ENCODE results near the gene RPL4. TPM values are rescaled to one million over a fixed set of nuclear protein-coding genes. Genes with fewer than 3 reads are reported as not detected.

Gene RPL4
- total and polyA plus RNA-seq, 2 of the 8 experiments (the other 6 are each of a cell fraction or from before 2014, with no cell fraction given): 3,950 to 3,973 TPM

GRCh38 chr15:66486887-66487286 is 17.8 kb downstream of the RPL4 start:
- H3K56ac ChIP-seq (replicated peaks; ENCODE audit: insufficient read length, low read depth, low read length): no peak overlapping the region
- H2BK15ac ChIP-seq (ENCODE audit: low read length): no peak overlapping the region
- H3K79me1 ChIP-seq (ENCODE audit: low read depth, low read length): peaks cover 4% of the 10 kb centered on the region; the same call in 1 of the 2 replicates
- no peaks in the 10 kb centered on the region for H3K79me2 ChIP-seq (ENCODE audit: control insufficient read depth in 1 of 2, insufficient read depth in 2 of 2, low read length in 2 of 2)
- peaks cover 0 to 6% of the 10 kb centered on the region in 2 experiments for H4K20me1 ChIP-seq (replicated peaks in 1 of 2; ENCODE audit: control insufficient read depth in 1 of 2, insufficient read depth in 2 of 2, low read length in 2 of 2)
- no peak overlapping the region for H2AFZ ChIP-seq (ENCODE audit: low read length)
- no peak overlapping the region for H3K4me2 ChIP-seq (ENCODE audit: insufficient read depth in 1 of 2, low read depth in 2 of 2, low read length in 2 of 2)
- H2BK120ac ChIP-seq (replicated peaks; ENCODE audit: low read depth, low read length): no peak overlapping the region
- H2BK5ac ChIP-seq (ENCODE audit: low read depth, low read length): no peak overlapping the region
- ChIA-PET CTCF (ENCODE audit: partially characterized antibody) (interaction anchor here (0.6 to 6.7 kb wide), 3 partner anchors 11 to 137 kb away, joined by 3 to 44 read pairs (median 4); partner anchors contain the start of gene SNAPC5), POLR2A (ENCODE audit: partially characterized antibody) (interaction anchor here (1.1 to 6.9 kb wide), 4 partner anchors 12 to 51 kb away, joined by 3 to 56 read pairs (median 6); partner anchors contain the start of gene SNAPC5)
- FAIRE-seq: no peak
- no peaks in the 10 kb centered on the region for H3K27me3 ChIP-seq (replicated peaks in 1 of 4; ENCODE audit: control insufficient read depth in 3 of 4, extremely low read depth in 1 of 4, insufficient read depth in 3 of 4, low read length in 3 of 4)
- no peaks in the 10 kb centered on the region for H3K9me3 ChIP-seq (ENCODE audit: insufficient read depth in 2 of 2, low read depth in 1 of 2, low read length in 1 of 2)
- H3K9ac ChIP-seq (replicated peaks in 1 of 4; ENCODE audit: extremely low read depth in 1 of 4, low read depth in 3 of 4, low read length in 3 of 4): no peak overlapping the region
- H3K27ac ChIP-seq (ENCODE audit: low read depth, low read length): no peak overlapping the region
- H3K14ac ChIP-seq (ENCODE audit: insufficient read length): no peak overlapping the region
- no peak overlapping the region for H3K4ac ChIP-seq (replicated peaks; ENCODE audit: insufficient read length, low read depth, low read length)
- H2BK20ac ChIP-seq (ENCODE audit: low read length): no peak overlapping the region
- no peak for TF ChIP-seq CHD1 (IDR thresholded peaks at IDR 0.05; ENCODE audit: low read depth, low read length)
- TF ChIP-seq SIRT6 (IDR thresholded peaks at IDR 0.05; ENCODE audit: low read length): no peak
- no peak for TF ChIP-seq TEAD4 (IDR thresholded peaks at IDR 0.05; ENCODE audit: low read depth, low read length)
- TF ChIP-seq, protein P1, sequence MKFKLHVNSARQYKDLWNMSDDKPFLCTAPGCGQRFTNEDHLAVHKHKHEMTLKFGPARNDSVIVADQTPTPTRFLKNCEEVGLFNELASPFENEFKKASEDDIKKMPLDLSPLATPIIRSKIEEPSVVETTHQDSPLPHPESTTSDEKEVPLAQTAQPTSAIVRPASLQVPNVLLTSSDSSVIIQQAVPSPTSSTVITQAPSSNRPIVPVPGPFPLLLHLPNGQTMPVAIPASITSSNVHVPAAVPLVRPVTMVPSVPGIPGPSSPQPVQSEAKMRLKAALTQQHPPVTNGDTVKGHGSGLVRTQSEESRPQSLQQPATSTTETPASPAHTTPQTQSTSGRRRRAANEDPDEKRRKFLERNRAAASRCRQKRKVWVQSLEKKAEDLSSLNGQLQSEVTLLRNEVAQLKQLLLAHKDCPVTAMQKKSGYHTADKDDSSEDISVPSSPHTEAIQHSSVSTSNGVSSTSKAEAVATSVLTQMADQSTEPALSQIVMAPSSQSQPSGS (IDR thresholded peaks at IDR 0.05; ENCODE audit: low read length): no peak
- no peak for TF ChIP-seq ZNF274 (IDR thresholded peaks at IDR 0.05; ENCODE audit: borderline replicate concordance, extremely low read depth, low read length)
- TF ChIP-seq RAD21 (IDR thresholded peaks at IDR 0.05 in 1 of 2, conservative IDR thresholded peaks at IDR 0.05 in 1 of 2; ENCODE audit: low read depth in 2 of 2, low read length in 2 of 2): no peak
- no peak for TF ChIP-seq TCF12 (IDR thresholded peaks at IDR 0.05; ENCODE audit: low read depth, low read length)
- TF ChIP-seq SIX5 (IDR thresholded peaks at IDR 0.05; ENCODE audit: low read depth, low read length): no peak
- TF ChIP-seq POLR2AphosphoS5 (IDR thresholded peaks at IDR 0.05; ENCODE audit: low read depth, low read length): no peak
- no peak for TF ChIP-seq RXRA (IDR thresholded peaks at IDR 0.05; ENCODE audit: insufficient read depth, low read depth, low read length)
- no peak for TF ChIP-seq KDM4A (IDR thresholded peaks at IDR 0.05; ENCODE audit: low read depth, low read length, severe bottlenecking)
- no peak overlapping the region for H4K8ac ChIP-seq (ENCODE audit: extremely low read depth, insufficient read depth, low read length)
- 97% methylated on average over 3 of the region's 3 CpGs; no CpG with 5 or more reads in 1 of the 2 experiments for WGBS, 2 experiments (ENCODE audit: extremely low coverage in 1 of 2, insufficient coverage in 1 of 2, insufficient read length in 1 of 2, insufficient replicate concordance in 2 of 2, low coverage in 1 of 2, low lambda C conversion rate in 2 of 2, missing lambda C conversion rate in 1 of 2)
- no peak overlapping the region for H3K18ac ChIP-seq (ENCODE audit: extremely low read depth, low read length)
- H3K4me3 ChIP-seq (ENCODE audit: extremely low read depth in 1 of 4, insufficient read depth in 2 of 4, low read depth in 3 of 4, low read length in 4 of 4): no peak overlapping the region
- no peak for DNase-seq (ENCODE audit: low read depth in 1 of 2, low spot score in 2 of 2)
- H3K36me3 ChIP-seq (ENCODE audit: control insufficient read depth in 2 of 4, insufficient read depth in 4 of 4, low read length in 3 of 4): peaks cover 9 to 59% (median 39%) of the 10 kb centered on the region in 4 experiments
- H4K5ac ChIP-seq (ENCODE audit: insufficient read length, low read depth, low read length): no peak overlapping the region
- no peaks in the 10 kb centered on the region for H3K23me2 ChIP-seq (ENCODE audit: low read depth, low read length)
- H3K4me1 ChIP-seq (replicated peaks in 1 of 4; ENCODE audit: control insufficient read depth in 3 of 4, insufficient read depth in 4 of 4, low read length in 3 of 4): no peaks in the 10 kb centered on the region
- no peak overlapping the region for H2AK5ac ChIP-seq (ENCODE audit: low read depth, low read length)
- H4K91ac ChIP-seq (replicated peaks; ENCODE audit: insufficient read length, low read length): no peak overlapping the region
- no peak overlapping the region for H3K23ac ChIP-seq (ENCODE audit: insufficient read length)
- H2BK12ac ChIP-seq (ENCODE audit: low read depth, low read length): no peak overlapping the region
